ENCODE results near the gene CMTM8. TPM values are rescaled to one million over a fixed set of nuclear protein-coding genes. Genes with fewer than 3 reads are reported as not detected.

The CMTM8 gene
- polyA plus RNA-seq, 2 of the 4 experiments (the other 2 are of a cell fraction), result 8.4 to 15.6 TPM

GRCh38 chr3:32197991-32198390, 40.5 kb upstream of the CMTM8 start:
- DNase-seq (ENCODE audit: low read depth in 1 of 2, low spot score in 1 of 2), result no peak
- Histone ChIP-seq H3K9me3 (no peaks in the 10 kb centered on the region), H3K27ac (no peak overlapping the region), H3K4me1 (no peaks in the 10 kb centered on the region), H3K4me2 (no peak overlapping the region), H3K4me3 (no peak overlapping the region)
- POLR2A ChIA-PET, result no interaction called here
- CTCF ChIA-PET, result interaction anchor here (0.8 to 1.6 kb wide), 5 partner anchors 10 to 200 kb away, joined by 3 to 6 read pairs (median 3); no protein-coding TSS in a partner anchor
- TF ChIP-seq REST (IDR thresholded peaks at IDR 0.05), result no peak
- no peak for ATAC-seq
- FAIRE-seq, result no peak
- WGBS (ENCODE audit: missing lambda C conversion rate), result 95% methylated on average over 1 of the region's 1 CpG

GRCh38 chr3:32198714-32199113, 39.8 kb upstream of the CMTM8 start:
- POLR2A ChIA-PET, result no interaction called here
- H3K27ac ChIP-seq, result no peak overlapping the region
- H3K4me1 ChIP-seq, result peaks cover 3% of the 10 kb centered on the region; the same call in 1 of the 3 replicates
- FAIRE-seq (no peak), DNase-seq (ENCODE audit: low read depth in 1 of 2, low spot score in 1 of 2) (no peak), ATAC-seq (no peak)
- CTCF ChIA-PET, result interaction anchor here (1.5 to 2.7 kb wide), 3 partner anchors 9 to 23 kb away, joined by 3 to 12 read pairs (median 6); no protein-coding TSS in a partner anchor
- H3K4me3 ChIP-seq, result no peak overlapping the region
- H3K4me2 ChIP-seq, result no peak overlapping the region
- 69% methylated on average over 3 of the region's 3 CpGs for WGBS (ENCODE audit: missing lambda C conversion rate)
- TF ChIP-seq RARB (CRISPR knock-in tag; IDR thresholded peaks at IDR 0.05) (no peak), CEBPB (IDR thresholded peaks at IDR 0.05) (no peak), CHD4 (IDR thresholded peaks at IDR 0.05; ENCODE audit: borderline replicate concordance) (no peak), CHD2 (IDR thresholded peaks at IDR 0.05; ENCODE audit: low read length, partially characterized antibody) (no peak), NR3C1 (IDR thresholded peaks at IDR 0.05) (no peak), CBX2 (IDR thresholded peaks at IDR 0.05; ENCODE audit: borderline replicate concordance, low read depth) (no peak), POLR2A (IDR thresholded peaks at IDR 0.05; ENCODE audit: low read length) (no peak), SREBF2 (IDR thresholded peaks at IDR 0.05) (no peak), KDM5A (IDR thresholded peaks at IDR 0.05) (no peak)
- no peaks in the 10 kb centered on the region for H3K9me3 ChIP-seq

- DNase-seq (ENCODE audit: low read depth in 1 of 2, low spot score in 1 of 2) (no peak), ATAC-seq (no peak; a peak in 1 of 6 replicates), FAIRE-seq (no peak)
- H3K4me2 ChIP-seq, result no peak overlapping the region
- H3K27ac ChIP-seq, result no peak overlapping the region
- no peak overlapping the region for H3K4me3 ChIP-seq
- ChIA-PET POLR2A (no interaction called here), CTCF (interaction anchor here (0.5 to 2.7 kb wide), 3 partner anchors 22 to 267 kb away, joined by 3 to 12 read pairs (median 5); no protein-coding TSS in a partner anchor)
- TF ChIP-seq CHD4 (IDR thresholded peaks at IDR 0.05; ENCODE audit: borderline replicate concordance) (no peak), NR3C1 (IDR thresholded peaks at IDR 0.05) (no peak), POLR2AphosphoS2 (conservative IDR thresholded peaks at IDR 0.05; ENCODE audit: low read length) (no peak), CBX2 (IDR thresholded peaks at IDR 0.05; ENCODE audit: borderline replicate concordance, low read depth) (no peak), RNF2 (IDR thresholded peaks at IDR 0.05; ENCODE audit: borderline replicate concordance, low read depth) (no peak), HOXB13 (CRISPR knock-in tag; IDR thresholded peaks at IDR 0.05; ENCODE audit: low read depth) (no peak), RFX5 (IDR thresholded peaks at IDR 0.05) (no peak), TP53 (CRISPR knock-in tag; IDR thresholded peaks at IDR 0.05) (no peak), HOXB5 (CRISPR knock-in tag; IDR thresholded peaks at IDR 0.05) (no peak), KDM5A (IDR thresholded peaks at IDR 0.05) (no peak), USF2 (IDR thresholded peaks at IDR 0.05) (no peak), EP300 (IDR thresholded peaks at IDR 0.05) (no peak), ZC3H11A (IDR thresholded peaks at IDR 0.05) (no peak), REST (IDR thresholded peaks at IDR 0.05) (no peak), CHD2 (IDR thresholded peaks at IDR 0.05; ENCODE audit: low read length, partially characterized antibody) (no peak), JUN (IDR thresholded peaks at IDR 0.05) (no peak)
- TF ChIP-seq, protein P1, sequence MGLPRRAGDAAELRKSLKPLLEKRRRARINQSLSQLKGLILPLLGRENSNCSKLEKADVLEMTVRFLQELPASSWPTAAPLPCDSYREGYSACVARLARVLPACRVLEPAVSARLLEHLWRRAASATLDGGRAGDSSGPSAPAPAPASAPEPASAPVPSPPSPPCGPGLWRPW (IDR thresholded peaks at IDR 0.05), result no peak
- 67% methylated on average over 7 of the region's 7 CpGs for WGBS (ENCODE audit: missing lambda C conversion rate)
- peaks cover 3% of the 10 kb centered on the region; the same call in 1 of the 3 replicates for H3K4me1 ChIP-seq
- no peaks in the 10 kb centered on the region for H3K9me3 ChIP-seq
Measured at GRCh38 chr3:32200490-32200889, 38.0 kb upstream of the CMTM8 start.

Measured in A549 (cell line).